ENCODE measurements around the gene KY. TPM values are rescaled to one million over a fixed set of nuclear protein-coding genes. Genes with fewer than 3 reads are reported as not detected.

KY gene
- total and polyA plus RNA-seq, 2 donors (not counting 1 experiment from before 2014, with no cell fraction given) = under 0.01 to 0.12 TPM

DNA sequence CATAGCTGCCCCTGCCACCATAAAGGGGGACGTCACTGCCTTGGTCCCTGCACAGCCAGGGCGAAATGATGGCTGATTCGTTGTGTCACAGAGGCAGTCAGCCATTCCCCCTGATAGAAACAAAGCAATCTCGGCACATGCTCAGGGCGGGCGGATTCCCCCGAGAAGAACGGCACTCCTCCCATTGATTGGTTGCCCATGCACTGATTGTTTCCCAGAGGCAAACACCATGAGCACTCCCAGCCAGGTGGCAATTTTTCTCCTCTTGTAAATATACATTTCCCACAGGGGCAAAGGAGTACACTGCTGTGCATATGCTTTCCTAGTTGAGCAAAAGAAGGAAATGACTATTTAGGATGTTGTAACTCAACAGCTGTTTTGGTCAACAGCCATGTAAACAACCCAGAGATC is 56.5 kb downstream of the KY start:
- no peaks in the 10 kb centered on the region for H3K27me3 ChIP-seq (ENCODE audit: control insufficient read depth, insufficient read depth, low read length)
- no peak overlapping the region for H2AFZ ChIP-seq (ENCODE audit: low read length)
- H3K36me3 ChIP-seq (ENCODE audit: control insufficient read depth, insufficient read depth, low read length) = no peaks in the 10 kb centered on the region
- no peak overlapping the region for H3K9ac ChIP-seq (ENCODE audit: insufficient read depth, low read length)
- no peaks in the 10 kb centered on the region for H3K9me3 ChIP-seq (ENCODE audit: control insufficient read depth, insufficient read depth, low read depth, low read length)
- no peak overlapping the region for H3K27ac ChIP-seq (ENCODE audit: insufficient read depth, low read length)
- H4K20me1 ChIP-seq (ENCODE audit: control insufficient read depth, extremely low read depth, insufficient read depth, low read length) = no peaks in the 10 kb centered on the region
- H3K4me2 ChIP-seq (ENCODE audit: extremely low read depth, insufficient read depth, low read length) = no peak overlapping the region
- TF ChIP-seq, protein P1, sequence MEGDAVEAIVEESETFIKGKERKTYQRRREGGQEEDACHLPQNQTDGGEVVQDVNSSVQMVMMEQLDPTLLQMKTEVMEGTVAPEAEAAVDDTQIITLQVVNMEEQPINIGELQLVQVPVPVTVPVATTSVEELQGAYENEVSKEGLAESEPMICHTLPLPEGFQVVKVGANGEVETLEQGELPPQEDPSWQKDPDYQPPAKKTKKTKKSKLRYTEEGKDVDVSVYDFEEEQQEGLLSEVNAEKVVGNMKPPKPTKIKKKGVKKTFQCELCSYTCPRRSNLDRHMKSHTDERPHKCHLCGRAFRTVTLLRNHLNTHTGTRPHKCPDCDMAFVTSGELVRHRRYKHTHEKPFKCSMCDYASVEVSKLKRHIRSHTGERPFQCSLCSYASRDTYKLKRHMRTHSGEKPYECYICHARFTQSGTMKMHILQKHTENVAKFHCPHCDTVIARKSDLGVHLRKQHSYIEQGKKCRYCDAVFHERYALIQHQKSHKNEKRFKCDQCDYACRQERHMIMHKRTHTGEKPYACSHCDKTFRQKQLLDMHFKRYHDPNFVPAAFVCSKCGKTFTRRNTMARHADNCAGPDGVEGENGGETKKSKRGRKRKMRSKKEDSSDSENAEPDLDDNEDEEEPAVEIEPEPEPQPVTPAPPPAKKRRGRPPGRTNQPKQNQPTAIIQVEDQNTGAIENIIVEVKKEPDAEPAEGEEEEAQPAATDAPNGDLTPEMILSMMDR (conservative IDR thresholded peaks at IDR 0.05 in 1 of 2, IDR thresholded peaks at IDR 0.05 in 1 of 2; ENCODE audit: low read depth in 1 of 2, low read length in 2 of 2) = no peak
- no peak for TF ChIP-seq EZH2 (IDR thresholded peaks at IDR 0.05; ENCODE audit: low read length, missing control alignments)
- no peaks in the 10 kb centered on the region for H3K79me2 ChIP-seq (ENCODE audit: control insufficient read depth, insufficient read depth, low read length)
- peak in 1 of 2 donors; percentile 14 for DNase-seq (ENCODE audit: low read depth in 2 of 2)
- H3K4me1 ChIP-seq (ENCODE audit: control insufficient read depth, extremely low read depth, insufficient read depth, low read length) = no peaks in the 10 kb centered on the region
- no peak overlapping the region for H3K4me3 ChIP-seq (replicated peaks in 1 of 4; ENCODE audit: control extremely low read depth in 1 of 4, insufficient read depth in 1 of 4, low read depth in 3 of 4, low read length in 4 of 4)

DNA sequence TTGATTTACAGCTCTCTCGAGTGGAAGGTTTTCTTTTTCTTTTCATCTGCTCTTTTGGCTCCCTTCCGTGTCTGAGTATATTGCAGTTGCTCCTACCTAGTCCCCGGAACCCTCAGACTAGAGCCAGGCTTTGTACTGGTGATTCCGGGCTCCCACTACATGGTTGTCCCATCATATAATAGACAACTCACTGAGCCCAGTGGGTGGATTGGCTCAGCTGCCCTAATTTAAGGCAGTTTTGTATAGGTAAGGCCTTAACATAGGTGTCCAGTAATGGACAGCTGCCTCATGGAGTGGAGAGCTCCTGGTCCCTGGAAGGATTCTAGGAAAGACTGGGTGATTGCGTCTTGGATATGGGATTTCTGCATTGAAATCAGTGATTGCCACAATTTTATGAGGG is 58.0 kb downstream of the KY start:
- Histone ChIP-seq H3K4me1 (ENCODE audit: control insufficient read depth, extremely low read depth, insufficient read depth, low read length) (no peaks in the 10 kb centered on the region), H3K4me3 (replicated peaks in 1 of 4; ENCODE audit: control extremely low read depth in 1 of 4, insufficient read depth in 1 of 4, low read depth in 3 of 4, low read length in 4 of 4) (no peak overlapping the region), H3K79me2 (ENCODE audit: control insufficient read depth, insufficient read depth, low read length) (no peaks in the 10 kb centered on the region), H3K36me3 (ENCODE audit: control insufficient read depth, insufficient read depth, low read length) (no peaks in the 10 kb centered on the region), H3K9me3 (ENCODE audit: control insufficient read depth, insufficient read depth, low read depth, low read length) (no peaks in the 10 kb centered on the region), H3K4me2 (ENCODE audit: extremely low read depth, insufficient read depth, low read length) (no peak overlapping the region), H3K9ac (ENCODE audit: insufficient read depth, low read length) (no peak overlapping the region), H2AFZ (ENCODE audit: low read length) (no peak overlapping the region), H3K27ac (ENCODE audit: insufficient read depth, low read length) (no peak overlapping the region), H4K20me1 (ENCODE audit: control insufficient read depth, extremely low read depth, insufficient read depth, low read length) (no peaks in the 10 kb centered on the region), H3K27me3 (ENCODE audit: control insufficient read depth, insufficient read depth, low read length) (no peaks in the 10 kb centered on the region)
- TF ChIP-seq EZH2 (IDR thresholded peaks at IDR 0.05; ENCODE audit: low read length, missing control alignments) = no peak
- TF ChIP-seq, protein P1 (conservative IDR thresholded peaks at IDR 0.05 in 1 of 2, IDR thresholded peaks at IDR 0.05 in 1 of 2; ENCODE audit: low read depth in 1 of 2, low read length in 2 of 2) = no peak
- DNase-seq (ENCODE audit: low read depth in 2 of 2) = no peak

DNA sequence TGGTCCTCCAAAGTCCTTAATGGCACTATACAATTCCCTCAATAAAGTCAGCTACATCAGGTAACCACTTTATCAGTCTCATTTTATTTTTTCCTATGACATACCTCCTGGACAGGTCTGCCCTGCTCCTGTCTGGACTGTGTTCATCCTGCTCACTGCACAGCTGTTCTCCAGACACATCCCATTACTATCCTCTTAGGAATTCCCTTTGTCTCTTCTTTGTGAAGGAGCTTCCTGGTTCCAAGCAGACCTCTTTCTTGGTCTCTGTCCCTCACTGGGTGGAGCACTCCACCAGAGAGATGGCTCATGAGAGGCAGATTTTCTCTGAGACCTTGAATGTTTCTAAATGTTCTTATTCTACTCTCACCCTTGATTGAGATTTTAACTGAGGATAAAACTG is 60.1 kb downstream of the KY start:
- H3K27ac ChIP-seq (ENCODE audit: insufficient read depth, low read length) = no peak overlapping the region
- DNase-seq (ENCODE audit: low read depth in 2 of 2) = no peak
- H3K36me3 ChIP-seq (ENCODE audit: control insufficient read depth, insufficient read depth, low read length) = no peaks in the 10 kb centered on the region

More for the DNA sequence above, 60.1 kb downstream of the KY start:
- Histone ChIP-seq H4K20me1 (ENCODE audit: control insufficient read depth, extremely low read depth, insufficient read depth, low read length) (no peaks in the 10 kb centered on the region), H3K27me3 (ENCODE audit: control insufficient read depth, insufficient read depth, low read length) (no peaks in the 10 kb centered on the region), H3K4me2 (ENCODE audit: extremely low read depth, insufficient read depth, low read length) (no peak overlapping the region), H2AFZ (ENCODE audit: low read length) (no peak overlapping the region), H3K79me2 (ENCODE audit: control insufficient read depth, insufficient read depth, low read length) (no peaks in the 10 kb centered on the region), H3K4me1 (ENCODE audit: control insufficient read depth, extremely low read depth, insufficient read depth, low read length) (no peaks in the 10 kb centered on the region), H3K4me3 (replicated peaks in 1 of 4; ENCODE audit: control extremely low read depth in 1 of 4, insufficient read depth in 1 of 4, low read depth in 3 of 4, low read length in 4 of 4) (no peak overlapping the region), H3K9me3 (ENCODE audit: control insufficient read depth, insufficient read depth, low read depth, low read length) (no peaks in the 10 kb centered on the region), H3K9ac (ENCODE audit: insufficient read depth, low read length) (no peak overlapping the region)
- TF ChIP-seq EZH2 (IDR thresholded peaks at IDR 0.05; ENCODE audit: low read length, missing control alignments) = no peak

Measured in fibroblast of lung (primary cell).